HG03575 (cell line): ENCODE results near the gene ARHGDIG.

Experiments used
- ATAC-seq: cut with Tn5 transposase; IDR thresholded peaks from one replicate; pipeline ENCODE4 v1.9.1; 2021; ENCODE audit not compliant: unreplicated experiment, insufficient number of reproducible peaks, low FRiP score; ENCODE audit errors: extremely low read depth

Gene ARHGDIG

DNA sequence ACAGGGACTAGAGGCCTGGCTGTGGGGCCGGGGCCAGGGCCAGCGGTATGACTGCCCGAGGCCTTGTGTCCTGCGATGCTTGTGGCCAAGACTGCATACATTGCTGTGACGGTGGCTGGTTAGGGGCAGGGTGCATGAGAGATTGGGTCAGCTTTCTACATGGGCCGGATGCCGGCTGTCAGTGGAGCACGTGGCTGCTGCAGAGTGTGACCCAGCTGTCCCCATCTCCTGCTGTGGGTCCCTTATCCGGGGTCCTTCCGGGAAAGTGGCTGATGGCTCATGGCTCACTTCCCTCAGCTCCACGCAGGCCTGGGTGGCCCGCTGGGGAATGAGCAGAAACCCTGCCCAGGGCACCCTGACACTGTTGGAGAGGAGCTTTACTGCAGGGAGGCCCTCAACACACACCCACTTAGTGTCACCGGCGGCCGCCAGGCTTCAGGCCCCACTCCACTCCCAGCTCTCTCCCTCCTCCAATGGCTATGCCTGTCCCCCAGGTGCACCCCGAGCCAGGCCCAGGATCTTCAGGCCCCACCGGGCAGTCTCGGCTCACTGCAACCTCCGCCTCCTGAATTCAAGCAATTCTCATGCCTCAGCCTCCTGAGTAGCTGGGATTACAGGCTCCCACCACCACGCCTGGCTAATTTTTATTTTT lies 3.8 kb upstream of the ARHGDIG start:
- no peak for ATAC-seq

- ATAC-seq, result no peak
These were observed 1.5 kb upstream of the ARHGDIG start for GRCh38 chr16:278863-279366.

DNA sequence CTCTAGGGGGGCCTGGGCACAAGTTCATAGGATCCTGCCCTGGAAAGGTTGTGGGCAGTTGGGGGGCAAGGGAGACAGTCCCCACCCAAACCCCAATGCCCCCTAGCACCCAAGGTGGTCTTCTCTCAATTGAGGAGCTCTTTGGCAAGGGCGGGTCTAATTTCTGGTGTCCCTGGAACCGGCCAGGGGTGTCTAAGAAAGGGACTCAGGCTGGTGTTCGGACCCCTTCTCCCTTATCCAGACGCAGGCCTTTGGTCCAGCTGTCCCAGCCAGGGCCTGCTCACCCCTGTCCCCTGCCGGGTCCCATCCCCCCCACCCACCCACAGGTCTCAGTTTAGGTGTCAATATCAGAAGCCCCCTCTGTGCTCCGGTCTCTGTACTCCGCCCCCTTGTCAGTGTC lies 860 bp upstream of the ARHGDIG start:
- no peak for ATAC-seq

- ATAC-seq, result no peak
These were observed 358 bp upstream of the ARHGDIG start for GRCh38 chr16:280005-280460.

DNA sequence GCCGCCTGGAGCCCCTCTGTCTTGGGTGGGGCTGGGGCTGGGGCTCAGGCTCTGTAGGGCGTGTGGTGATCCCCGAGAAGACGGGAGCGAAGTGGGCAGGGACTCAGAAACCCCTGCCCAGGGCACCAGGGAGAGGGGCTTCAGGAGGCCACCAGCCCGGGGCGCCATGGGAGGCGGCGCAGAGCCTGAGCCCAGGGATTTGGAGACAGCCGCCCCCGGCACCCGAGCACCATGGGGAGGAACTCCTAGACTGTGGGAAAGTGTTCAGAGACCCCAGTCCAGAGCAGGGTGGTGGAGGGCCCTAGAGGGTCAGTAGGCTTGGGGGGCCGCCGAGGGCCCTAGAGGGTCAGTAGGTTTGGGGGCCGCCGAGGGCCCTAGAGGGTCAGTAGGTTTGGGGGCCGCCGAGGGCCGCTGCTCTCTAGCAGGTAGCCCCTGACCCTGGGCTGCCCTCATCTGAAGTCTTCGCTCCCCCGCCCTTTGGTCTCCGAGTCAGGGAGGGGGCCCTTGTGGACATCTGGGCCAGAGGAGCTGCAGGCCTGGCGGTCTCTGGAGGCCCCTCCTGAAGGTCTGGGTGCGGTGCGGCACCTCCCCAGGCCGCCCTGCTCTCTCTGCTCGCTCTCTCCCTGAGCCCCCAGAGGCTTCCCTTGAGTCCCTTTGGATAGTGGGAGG lies 734 bp downstream of the ARHGDIG start:
- ATAC-seq, result no peak

- no peak for ATAC-seq
These were observed 1.4 kb downstream of the ARHGDIG start for GRCh38 chr16:281660-282255.

GRCh38 chr16:282491-282890 lies 2.1 kb downstream of the ARHGDIG start:
- no peak for ATAC-seq

GRCh38 chr16:283033-283805 lies 2.8 kb downstream of the ARHGDIG start, which contains the start of gene PDIA2:
Gene PDIA2, plus strand, starts transcription at chr16:283164. Its CDS starts 6 bp downstream, at chr16:283170.
- no peak for ATAC-seq

DNA sequence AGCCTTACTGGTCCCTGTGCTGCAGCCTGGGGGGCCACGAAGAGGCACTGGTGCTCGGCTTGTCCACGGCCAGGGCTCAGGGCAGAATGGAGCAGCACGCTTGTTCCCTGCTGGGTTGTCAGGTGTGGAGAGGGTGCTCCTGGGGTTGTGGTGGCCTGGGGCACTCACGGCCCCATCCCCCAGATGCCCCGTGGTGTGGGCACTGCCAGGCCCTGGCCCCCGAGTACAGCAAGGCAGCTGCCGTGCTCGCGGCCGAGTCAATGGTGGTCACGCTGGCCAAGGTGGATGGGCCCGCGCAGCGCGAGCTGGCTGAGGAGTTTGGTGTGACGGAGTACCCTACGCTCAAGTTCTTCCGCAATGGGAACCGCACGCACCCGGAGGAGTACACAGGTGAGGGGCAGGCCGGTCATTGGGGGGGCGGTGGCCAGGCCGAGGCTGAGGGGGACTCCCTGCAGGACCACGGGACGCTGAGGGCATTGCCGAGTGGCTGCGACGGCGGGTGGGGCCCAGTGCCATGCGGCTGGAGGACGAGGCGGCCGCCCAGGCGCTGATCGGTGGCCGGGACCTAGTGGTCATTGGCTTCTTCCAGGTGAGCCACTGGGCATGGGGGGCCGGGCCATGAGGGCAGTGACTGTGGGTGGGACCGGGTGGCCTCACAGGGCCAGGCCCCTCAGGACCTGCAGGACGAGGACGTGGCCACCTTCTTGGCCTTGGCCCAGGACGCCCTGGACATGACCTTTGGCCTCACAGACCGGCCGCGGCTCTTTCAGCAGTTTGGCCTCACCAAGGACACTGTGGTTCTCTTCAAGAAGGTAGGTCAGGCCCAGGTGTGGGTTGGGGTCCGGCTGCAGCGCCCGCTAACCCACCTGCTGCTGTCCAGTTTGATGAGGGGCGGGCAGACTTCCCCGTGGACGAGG lies 4.1 kb downstream of the ARHGDIG start:
- no peak for ATAC-seq

DNA sequence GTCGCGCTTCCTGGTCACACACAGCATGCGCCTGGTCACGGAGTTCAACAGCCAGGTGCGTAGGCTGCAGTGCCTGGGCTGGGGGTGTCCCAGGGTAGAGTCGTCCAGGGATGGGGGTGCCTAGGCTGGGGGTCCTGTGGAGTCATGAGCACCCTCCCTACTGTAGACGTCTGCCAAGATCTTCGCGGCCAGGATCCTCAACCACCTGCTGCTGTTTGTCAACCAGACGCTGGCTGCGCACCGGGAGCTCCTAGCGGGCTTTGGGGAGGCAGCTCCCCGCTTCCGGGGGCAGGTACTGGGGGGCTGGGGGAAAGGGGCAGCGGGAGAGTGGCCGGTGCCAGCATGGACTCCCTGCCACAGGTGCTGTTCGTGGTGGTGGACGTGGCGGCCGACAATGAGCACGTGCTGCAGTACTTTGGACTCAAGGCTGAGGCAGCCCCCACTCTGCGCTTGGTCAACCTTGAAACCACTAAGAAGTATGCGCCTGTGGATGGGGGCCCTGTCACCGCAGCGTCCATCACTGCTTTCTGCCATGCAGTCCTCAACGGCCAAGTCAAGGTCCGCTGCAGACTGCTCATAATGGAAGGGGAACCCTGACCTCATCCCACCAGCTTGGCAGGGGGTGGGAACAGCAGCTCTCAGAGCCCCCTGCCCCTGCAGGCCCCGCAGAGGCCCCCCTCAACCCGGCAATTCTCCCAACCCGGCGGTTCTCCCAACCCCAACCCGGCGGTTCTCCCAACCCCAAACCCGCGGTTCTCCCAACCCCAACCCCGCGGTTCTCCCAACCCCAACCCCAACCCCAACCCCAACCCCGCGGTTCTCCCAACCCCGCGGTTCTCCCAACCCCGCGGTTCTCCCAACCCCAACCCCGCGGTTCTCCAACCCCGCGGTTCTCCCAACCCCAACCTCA lies 5.0 kb downstream of the ARHGDIG start:
- no peak for ATAC-seq

DNA sequence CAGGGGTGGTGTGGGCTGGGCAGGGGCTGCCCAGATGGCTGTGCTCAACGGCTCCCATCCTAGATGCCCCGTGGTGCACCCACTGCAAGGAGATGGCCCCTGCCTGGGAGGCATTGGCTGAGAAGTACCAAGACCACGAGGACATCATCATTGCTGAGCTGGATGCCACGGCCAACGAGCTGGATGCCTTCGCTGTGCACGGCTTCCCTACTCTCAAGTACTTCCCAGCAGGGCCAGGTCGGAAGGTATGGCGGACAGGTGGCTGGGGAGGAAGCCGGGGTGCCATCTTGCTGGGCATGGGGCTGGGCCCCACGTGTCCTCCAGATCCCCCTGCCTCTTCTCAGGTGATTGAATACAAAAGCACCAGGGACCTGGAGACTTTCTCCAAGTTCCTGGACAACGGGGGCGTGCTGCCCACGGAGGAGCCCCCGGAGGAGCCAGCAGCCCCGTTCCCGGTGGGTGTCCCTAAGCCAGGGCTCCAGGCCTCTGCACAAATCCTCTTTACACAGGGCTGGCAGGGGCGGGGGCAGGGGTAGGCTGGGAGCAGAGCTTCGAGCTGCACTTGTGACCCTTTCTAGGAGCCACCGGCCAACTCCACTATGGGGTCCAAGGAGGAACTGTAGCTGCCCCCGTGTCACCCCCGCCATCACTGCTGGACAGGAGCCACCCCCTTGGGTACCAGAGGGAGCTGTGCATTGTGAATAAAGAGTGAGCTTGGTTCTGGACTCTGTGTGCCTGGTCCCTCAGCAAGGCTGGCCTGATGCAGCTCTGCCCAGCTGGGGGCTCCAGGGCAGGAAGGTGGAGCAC lies 6.3 kb downstream of the ARHGDIG start:
- ATAC-seq, result no peak

- no peak for ATAC-seq
These were observed 7.0 kb downstream of the ARHGDIG start for GRCh38 chr16:287298-287811.

DNA sequence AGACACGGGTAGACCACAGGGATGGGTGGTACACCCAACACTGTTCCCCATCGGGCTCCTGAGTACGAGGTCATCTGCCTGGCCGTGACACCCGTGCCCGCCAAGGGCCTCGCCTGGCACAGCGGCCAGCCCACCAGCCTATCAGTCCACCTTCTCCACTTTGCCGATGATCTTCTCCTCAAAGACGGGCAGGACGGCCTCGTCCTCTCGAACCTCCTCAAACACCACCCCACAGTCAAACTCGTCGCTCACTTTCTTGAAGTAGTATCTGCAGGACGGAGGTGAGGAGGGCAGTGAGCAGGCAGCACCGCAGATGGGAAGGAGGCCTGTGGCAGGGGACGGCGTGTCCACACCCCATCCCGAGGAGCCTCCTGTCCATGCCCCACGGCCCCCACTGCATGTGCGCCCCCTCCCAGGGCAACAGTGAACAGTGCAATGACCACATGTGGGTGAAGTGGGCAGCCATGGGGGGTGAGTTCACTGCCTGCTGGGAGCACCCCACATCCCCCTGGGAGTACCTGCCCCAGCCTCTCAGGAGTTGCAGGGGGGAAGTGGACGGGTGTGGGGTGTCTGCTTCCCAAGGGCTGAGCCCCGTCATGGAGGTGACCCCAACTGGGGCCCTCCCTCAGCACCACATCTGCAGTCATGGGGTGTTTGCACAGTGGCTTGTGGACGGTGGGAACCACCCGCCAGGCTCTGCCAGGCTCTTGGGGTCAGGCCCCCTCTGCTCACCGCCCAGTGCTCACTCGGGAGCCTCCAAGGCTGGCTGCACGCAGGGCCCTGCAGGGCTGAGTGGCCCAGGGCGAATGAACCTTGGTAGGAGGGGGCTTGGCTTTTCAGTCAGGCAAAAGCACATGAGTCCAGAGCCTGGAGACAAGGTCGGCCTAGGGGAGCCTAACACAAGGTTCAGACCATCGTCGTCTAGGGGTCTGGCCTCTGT lies 7.9 kb downstream of the ARHGDIG start:
- ATAC-seq, result no peak

GRCh38 chr16:289395-289997 lies 9.1 kb downstream of the ARHGDIG start:
- ATAC-seq, result no peak

GRCh38 chr16:290015-290680 lies 9.8 kb downstream of the ARHGDIG start:
- ATAC-seq, result no peak
